ENCODE measurements around the gene PARD3.
"Not testable (repeated sequence)": the region's sequence is repeated elsewhere in the genome, so short reads cannot be mapped to it uniquely, and the experiment has no call there.

Gene PARD3

DNA sequence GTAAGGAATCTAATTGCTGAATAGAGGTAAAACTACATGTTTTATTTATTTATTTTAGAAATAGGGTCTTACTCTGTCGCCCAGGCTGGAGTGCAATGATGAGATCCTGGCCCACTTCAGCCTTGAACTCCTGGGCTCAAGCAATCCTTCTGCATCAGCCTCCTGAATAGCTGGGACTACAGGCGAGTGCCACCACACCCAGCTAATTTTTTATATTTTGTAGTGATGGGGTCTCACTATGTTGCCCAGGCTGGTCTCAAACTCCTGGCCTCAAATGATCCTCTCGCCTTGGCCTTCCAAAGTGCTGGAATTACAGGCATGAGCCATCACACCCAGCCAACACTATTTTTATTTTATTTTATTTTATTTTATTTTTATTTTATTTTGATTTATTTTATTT is 170.3 kb downstream of the PARD3 start:
- DNase-seq = not testable (repeated sequence)

- peak; percentile 58 for DNase-seq
These were observed 170.9 kb downstream of the PARD3 start for GRCh38 chr10:34644224-34644623.

GRCh38 chr10:34643620-34644019 is 171.5 kb downstream of the PARD3 start:
- no peak for DNase-seq

DNA sequence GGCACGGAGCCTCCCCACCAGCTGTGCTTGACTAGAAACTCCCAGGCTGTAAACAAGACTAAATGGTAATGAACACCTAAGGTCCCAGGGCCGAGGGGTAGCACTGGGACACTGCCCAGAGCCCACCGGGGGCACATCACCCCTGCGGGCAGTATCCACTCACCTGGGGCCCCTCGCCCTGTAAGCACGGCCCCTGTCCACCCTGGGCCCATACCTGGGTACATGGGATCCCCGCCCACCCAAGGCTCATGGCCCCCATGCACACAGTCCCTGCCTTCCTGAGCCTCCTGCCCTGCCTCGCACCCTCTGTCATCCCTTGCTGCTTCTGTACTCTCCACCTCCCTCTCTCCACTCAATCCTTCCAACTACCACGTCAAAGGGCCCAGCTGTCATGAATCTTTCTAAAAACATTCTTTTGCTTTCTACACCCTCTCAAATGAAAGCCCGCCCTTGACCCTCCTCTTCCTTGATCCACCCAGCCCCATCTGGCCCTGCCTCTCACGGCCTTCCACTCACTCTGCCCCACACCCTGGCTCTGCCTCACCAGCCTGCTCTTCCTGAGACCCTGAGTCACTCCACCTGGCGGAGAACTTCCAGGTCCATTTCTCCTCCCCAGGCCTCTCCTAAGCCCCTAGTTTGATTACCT is 173.1 kb downstream of the PARD3 start:
- peak; percentile 23 for DNase-seq

DNA sequence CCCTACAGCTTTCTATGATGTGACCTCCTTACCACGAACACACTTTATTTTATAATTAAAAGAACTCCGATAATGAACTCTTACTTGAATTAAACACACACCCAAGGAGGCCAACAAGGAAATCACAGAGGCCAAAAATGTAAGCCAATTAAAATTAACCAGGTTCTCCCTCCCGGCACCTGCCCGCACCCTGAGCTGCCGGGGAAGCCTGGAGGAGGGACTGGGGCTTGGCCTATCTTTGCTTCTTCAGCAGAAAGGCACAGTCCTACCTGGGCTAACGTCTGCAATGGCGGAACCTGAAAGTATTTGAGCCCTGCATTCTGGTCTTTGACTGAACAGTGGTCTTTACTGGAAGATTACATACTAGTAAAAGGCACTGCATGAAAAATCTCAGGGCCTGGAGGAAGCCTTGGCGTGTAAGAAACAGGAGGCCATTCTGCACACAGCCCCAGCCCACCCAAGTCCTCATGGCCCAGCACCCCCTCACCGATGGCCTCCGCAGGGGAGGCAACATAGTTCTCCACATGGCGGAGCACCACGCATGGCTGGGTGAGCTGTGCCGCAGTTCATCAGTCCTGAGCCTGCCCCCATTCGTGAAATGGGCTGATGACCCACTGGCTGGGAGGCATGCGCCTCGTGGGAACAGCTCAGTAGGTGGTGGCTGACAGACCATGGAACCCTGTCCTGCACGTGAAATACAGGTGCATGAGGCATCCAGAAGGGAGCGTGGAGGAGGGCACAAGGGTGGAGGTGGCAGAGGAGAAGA is 173.8 kb downstream of the PARD3 start:
- DNase-seq = peak; percentile 15

DNA sequence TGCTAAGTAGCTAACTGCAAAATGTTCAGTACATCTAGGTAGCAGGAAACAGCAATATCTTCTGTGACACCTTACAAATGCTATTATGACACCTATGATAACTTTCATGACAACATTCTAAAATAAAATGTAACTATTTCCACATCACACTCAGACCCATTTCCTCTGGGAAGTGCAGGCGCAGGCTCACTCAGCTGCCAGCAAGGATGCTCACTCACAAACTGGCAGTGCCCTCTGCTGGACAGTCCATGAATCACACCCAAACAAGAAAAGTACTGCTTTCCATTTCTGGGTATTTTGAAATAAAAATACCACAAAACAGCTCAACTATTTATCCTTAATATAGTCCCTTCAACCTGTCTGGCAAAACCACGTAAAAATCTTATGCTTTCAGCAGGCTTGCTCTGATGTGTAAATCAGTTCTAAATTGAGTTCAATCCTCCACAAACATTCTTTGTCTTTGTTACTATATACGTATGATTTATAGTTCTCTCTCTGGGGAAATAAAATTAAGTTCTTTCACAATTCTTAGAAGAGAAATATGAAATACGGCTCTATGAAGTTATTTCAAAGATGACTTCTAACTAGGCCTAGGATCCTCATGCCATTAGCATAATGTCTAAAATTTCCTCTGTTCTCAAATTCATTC is 176.6 kb downstream of the PARD3 start:
- DNase-seq = peak; percentile 54

DNA sequence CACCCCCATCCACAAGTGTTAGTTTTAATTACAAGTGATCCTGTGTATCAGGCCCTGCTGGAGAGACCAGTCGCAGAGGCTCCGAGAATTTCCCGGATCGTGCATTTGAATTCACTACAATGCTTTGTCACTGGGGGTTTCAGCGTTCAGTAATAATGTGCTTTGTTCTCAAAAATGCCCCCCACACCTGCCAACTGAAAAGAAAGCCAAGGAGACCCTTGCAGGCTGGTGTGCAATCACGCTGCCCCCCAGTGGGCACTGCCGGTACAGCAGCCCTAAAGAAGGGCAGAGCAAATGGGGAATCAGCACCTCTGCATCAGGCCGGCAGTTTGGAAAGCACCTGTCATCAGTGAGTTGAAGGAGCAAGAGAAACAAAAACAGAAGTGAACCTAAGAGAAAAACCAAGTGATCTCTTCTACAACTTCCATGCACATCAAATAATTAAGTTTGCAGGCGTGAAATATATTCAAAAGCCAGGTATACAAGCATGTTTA is 177.6 kb downstream of the PARD3 start:
- peak; percentile 57 for DNase-seq

DNA sequence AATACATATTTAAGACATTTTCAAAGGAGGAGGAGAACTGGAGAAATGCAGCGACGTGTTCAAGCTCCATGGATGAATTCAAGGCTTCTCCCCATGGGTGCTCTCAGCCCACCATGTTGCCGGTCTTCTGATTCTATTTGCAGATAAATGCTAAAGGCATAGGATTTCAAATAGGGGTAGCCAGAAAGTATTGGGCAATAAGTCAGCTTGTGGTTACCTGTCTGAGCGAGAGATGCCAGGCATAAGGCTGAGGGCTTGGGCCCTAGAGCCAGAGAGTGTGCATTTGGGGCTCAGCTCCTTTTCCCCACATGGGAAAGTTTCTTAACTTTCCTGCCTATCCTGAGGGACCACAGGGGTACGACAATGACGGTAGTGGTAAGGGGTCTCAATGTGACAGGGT is 180.0 kb downstream of the PARD3 start:
- no peak for DNase-seq

GRCh38 chr10:34633374-34633773 is 181.7 kb downstream of the PARD3 start:
- DNase-seq = no peak

DNA sequence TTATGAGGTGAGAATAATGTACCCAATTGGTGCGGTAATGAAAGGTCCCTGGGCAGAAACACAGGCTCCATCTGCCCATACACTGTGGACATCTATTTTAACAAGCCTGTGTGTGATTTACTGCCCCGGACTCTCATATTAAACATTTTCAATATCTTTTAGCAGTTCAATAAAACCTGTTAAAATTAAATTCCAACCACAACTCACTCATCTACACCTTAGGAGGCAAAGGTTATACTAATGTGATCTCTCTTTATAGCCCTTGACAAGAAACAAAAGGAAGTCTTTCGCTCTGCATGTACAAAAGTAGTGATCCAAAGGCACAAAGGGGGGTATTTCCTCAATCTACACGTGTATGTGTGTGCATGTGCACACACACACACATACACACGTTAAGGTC is 186.0 kb downstream of the PARD3 start:
- no peak for DNase-seq

GRCh38 chr10:34628174-34628796 is 186.8 kb downstream of the PARD3 start:
- DNase-seq = peak; percentile 25

- DNase-seq = peak; percentile 8
These were observed 187.4 kb downstream of the PARD3 start for GRCh38 chr10:34627741-34628140.

DNA sequence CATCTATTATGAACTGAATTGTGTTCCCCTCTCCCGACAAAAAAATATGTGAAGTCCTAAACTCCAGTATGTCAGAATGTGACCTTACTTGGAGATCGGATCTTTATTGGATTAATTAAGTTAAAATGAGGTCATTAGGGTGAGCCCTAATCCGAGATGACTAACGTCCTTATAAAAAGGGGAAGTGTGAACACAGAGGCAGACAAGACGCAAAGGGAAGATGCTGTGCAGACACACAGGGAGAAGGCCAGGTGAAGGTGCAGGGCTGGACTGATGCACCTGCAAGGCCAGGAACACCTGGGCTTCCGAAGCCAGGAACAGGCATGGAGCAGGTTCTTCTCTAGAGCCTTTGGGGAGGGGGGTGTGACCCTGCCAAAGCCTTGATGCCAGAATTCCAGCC is 187.8 kb downstream of the PARD3 start:
- peak; percentile 65 for DNase-seq

- DNase-seq = no peak
These were observed 188.8 kb downstream of the PARD3 start for GRCh38 chr10:34626158-34626880.

- no peak for DNase-seq
These were observed 190.6 kb downstream of the PARD3 start for GRCh38 chr10:34624323-34625153.

DNA sequence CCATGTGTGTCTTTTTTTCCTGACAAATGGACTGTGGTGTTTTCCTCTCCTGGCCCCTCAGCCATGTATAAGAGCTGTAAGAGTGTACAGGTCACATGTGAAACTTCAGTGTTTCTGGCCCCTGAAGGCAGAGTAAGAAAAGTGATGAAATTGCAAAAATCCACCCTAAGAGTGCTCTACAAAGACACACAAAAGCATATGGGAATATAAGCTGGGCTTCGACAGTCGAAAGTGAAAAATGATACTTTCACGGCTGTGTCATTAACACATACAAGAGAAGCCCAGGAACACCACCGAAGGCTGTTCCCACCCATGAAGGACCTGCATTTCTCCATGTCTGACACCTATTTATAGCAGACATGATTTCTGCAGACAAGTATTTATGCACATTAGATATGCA is 192.2 kb downstream of the PARD3 start:
- DNase-seq = no peak

DNA sequence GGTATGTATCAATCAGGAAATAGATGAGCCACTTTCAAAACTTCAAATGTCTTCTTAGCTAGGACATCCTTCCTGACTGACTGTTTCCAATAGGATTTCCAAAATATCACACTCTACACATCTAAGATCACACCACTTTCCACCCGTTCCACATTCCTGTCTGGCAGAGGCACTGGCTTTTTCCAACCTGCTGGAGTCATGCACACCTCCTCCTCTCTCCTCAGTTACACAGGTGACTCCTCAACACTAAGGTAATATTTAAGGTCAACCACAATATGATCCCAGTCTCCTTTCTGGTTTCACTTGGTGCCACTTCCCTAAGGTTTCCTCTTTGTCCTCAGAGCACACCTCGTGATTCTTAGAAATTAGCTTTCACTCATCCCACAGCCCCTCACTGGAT is 196.5 kb downstream of the PARD3 start:
- no peak for DNase-seq

- DNase-seq = no peak
These were observed 199.3 kb downstream of the PARD3 start for GRCh38 chr10:34615770-34616169.

GRCh38 chr10:34613491-34613890 is 201.6 kb downstream of the PARD3 start:
- no peak for DNase-seq

GRCh38 chr10:34612938-34613337 is 202.2 kb downstream of the PARD3 start:
- no peak for DNase-seq

DNA sequence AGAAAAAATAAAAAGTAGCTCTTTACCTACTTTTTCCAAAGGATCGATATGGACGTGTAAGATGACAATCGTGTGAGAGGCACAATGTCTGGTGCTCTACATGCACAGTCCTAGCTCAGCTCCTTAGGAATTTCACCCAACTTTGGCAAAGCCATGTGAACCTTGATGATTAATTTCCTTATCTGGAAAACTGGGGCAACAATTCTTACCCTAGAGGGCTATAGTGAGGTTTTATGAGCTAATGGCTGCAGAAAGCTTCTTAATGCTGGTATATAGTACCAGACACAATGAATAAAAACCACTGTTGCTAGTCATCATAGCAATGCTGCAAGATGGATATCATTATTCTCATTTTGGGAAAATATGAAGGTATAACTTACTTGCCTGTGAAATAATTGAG is 202.7 kb downstream of the PARD3 start:
- DNase-seq = no peak
